Ishikawa (cell line): Measurements from ENCODE around the gene TSSK1B.

Experiments used
- CEBPB ChIP-seq: IDR thresholded peaks from 2 replicates; pipeline ENCODE4 v1.6.1; 2012
- CREB1 ChIP-seq: IDR thresholded peaks from 2 replicates; pipeline ENCODE4 v1.6.1; 2012; ENCODE audit warnings: low read depth
- EGR1 ChIP-seq: IDR thresholded peaks from 2 replicates; pipeline ENCODE4 v1.6.1; 2012
- EP300 ChIP-seq: IDR thresholded peaks from 2 replicates; pipeline ENCODE4 v1.6.1; 2012; ENCODE audit warnings: borderline replicate concordance
- FOXM1 ChIP-seq: IDR thresholded peaks from 2 replicates; pipeline ENCODE4 v1.6.1; 2012; ENCODE audit warnings: low read depth, borderline replicate concordance
- NFIC ChIP-seq: IDR thresholded peaks from 2 replicates; pipeline ENCODE4 v1.6.1; 2012
- RAD21 ChIP-seq: IDR thresholded peaks from 2 replicates; pipeline ENCODE4 v1.6.1; 2012; ENCODE audit warnings: low read depth
- TAF1 ChIP-seq: IDR thresholded peaks from 2 replicates; pipeline ENCODE4 v1.6.1; 2012; ENCODE audit warnings: low read depth, mild to moderate bottlenecking
- TCF12 ChIP-seq: IDR thresholded peaks from 2 replicates; pipeline ENCODE4 v1.6.1; 2012; ENCODE audit warnings: low read depth
- TEAD4 ChIP-seq: IDR thresholded peaks from 2 replicates; pipeline ENCODE4 v1.6.1; 2012
- YY1 ChIP-seq: IDR thresholded peaks from 2 replicates; pipeline ENCODE4 v1.6.1; 2012; ENCODE audit warnings: low read depth
- ZBTB7A ChIP-seq: IDR thresholded peaks from 2 replicates; pipeline ENCODE4 v1.6.1; 2012; ENCODE audit warnings: low read depth
- TF ChIP-seq, protein P1 (sequence below): IDR thresholded peaks from 2 replicates; pipeline ENCODE4 v1.6.1; 2012
- TF ChIP-seq, protein P2 (sequence below): IDR thresholded peaks from 2 replicates; pipeline ENCODE4 v1.6.1; 2012; ENCODE audit warnings: low read depth, mild to moderate bottlenecking
- TF ChIP-seq, protein P3 (sequence below): IDR thresholded peaks from 2 replicates; pipeline ENCODE4 v1.6.1; 2012

TSSK1B gene

DNA sequence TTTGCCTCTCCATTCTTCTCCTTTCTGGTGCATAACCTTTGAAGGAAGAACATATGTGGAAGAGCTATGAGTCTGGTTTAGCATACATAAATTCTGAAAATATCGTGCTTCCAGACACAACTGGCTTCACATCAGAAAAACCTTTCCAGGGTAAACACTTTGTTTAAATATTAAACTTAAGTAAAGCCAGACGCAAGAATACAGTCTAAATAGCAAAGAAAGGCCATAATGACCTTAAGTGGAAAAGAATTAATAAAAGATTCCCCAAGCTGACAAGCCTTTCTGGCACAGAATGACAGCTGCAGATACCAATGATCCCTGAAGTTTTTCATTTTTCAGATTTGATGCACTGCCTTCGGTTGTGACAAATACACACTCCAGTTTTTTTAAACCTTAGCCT, 13.5 kb upstream of the TSSK1B start:
- no peak for TF ChIP-seq TAF1
- TF ChIP-seq FOXM1, result no peak
- no peak for TF ChIP-seq TCF12
- no peak for TF ChIP-seq TEAD4
- TF ChIP-seq EP300, result no peak
- no peak for TF ChIP-seq YY1
- TF ChIP-seq, protein P1, sequence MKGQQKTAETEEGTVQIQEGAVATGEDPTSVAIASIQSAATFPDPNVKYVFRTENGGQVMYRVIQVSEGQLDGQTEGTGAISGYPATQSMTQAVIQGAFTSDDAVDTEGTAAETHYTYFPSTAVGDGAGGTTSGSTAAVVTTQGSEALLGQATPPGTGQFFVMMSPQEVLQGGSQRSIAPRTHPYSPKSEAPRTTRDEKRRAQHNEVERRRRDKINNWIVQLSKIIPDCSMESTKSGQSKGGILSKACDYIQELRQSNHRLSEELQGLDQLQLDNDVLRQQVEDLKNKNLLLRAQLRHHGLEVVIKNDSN, result no peak
- no peak for TF ChIP-seq ZBTB7A
- TF ChIP-seq, protein P2, sequence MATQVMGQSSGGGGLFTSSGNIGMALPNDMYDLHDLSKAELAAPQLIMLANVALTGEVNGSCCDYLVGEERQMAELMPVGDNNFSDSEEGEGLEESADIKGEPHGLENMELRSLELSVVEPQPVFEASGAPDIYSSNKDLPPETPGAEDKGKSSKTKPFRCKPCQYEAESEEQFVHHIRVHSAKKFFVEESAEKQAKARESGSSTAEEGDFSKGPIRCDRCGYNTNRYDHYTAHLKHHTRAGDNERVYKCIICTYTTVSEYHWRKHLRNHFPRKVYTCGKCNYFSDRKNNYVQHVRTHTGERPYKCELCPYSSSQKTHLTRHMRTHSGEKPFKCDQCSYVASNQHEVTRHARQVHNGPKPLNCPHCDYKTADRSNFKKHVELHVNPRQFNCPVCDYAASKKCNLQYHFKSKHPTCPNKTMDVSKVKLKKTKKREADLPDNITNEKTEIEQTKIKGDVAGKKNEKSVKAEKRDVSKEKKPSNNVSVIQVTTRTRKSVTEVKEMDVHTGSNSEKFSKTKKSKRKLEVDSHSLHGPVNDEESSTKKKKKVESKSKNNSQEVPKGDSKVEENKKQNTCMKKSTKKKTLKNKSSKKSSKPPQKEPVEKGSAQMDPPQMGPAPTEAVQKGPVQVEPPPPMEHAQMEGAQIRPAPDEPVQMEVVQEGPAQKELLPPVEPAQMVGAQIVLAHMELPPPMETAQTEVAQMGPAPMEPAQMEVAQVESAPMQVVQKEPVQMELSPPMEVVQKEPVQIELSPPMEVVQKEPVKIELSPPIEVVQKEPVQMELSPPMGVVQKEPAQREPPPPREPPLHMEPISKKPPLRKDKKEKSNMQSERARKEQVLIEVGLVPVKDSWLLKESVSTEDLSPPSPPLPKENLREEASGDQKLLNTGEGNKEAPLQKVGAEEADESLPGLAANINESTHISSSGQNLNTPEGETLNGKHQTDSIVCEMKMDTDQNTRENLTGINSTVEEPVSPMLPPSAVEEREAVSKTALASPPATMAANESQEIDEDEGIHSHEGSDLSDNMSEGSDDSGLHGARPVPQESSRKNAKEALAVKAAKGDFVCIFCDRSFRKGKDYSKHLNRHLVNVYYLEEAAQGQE, result no peak
- TF ChIP-seq CREB1, result no peak
- TF ChIP-seq, protein P3, sequence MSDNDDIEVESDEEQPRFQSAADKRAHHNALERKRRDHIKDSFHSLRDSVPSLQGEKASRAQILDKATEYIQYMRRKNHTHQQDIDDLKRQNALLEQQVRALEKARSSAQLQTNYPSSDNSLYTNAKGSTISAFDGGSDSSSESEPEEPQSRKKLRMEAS, result no peak
- TF ChIP-seq CEBPB, result no peak
- TF ChIP-seq RAD21, result no peak
- TF ChIP-seq EGR1, result no peak
- TF ChIP-seq NFIC, result no peak

DNA sequence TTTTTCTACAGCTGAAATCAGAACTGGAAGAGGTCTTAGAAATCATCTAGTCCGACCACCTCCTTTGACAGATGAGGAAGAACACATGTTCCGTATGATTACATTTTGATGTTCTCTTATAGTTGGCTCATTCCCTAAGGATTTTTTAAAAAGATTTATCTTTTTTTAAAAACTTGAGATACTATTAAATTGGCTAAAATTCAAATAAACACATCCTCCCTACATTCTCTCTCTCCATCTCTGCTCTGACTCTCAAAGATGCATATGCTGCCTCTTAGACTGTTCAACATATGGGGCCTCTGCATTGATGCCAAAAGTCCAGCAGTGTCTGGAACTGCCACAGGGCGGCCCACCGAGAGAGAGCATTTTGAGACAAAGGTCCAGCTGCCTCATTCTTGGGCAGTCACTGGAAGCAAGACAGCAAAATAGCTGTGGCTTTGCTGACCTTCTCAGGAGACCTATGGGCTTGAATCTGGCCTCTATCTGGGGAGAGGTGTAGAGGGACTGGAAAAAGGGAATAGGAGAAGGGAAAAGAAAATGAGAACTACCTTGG, 12.8 kb upstream of the TSSK1B start:
- no peak for TF ChIP-seq EGR1
- TF ChIP-seq NFIC, result no peak

DNA sequence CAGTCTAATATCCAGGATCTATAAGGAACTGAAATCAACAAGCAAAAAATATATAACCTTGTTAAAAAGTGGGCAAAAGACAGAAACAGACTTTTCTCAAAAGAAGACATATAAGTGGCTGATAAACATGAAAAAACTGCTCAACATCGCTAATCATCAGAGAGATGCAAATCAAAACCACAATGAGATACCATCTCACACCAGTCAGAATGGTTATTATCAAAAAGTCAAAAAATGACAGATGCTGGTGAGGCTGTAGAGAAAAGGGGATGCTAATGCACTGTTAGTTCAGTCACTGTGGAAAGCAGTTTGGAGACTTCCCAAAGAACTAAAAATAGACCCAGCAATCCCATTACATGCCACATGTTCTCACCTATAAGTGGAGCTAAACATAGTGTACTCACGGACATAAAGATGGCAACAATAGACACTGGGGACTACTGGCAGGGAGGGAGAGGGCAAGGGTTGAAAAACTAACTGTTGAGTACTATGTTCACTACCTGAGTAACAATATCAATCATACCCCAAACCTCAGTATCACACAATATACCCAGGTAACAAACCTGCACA, 11.7 kb upstream of the TSSK1B start:
- TF ChIP-seq TAF1 (no peak), ZBTB7A (no peak), CEBPB (no peak), TCF12 (no peak), YY1 (no peak), FOXM1 (no peak), EP300 (no peak), NFIC (no peak)
- TF ChIP-seq, protein P1, result no peak
- TF ChIP-seq, protein P2, result no peak

DNA sequence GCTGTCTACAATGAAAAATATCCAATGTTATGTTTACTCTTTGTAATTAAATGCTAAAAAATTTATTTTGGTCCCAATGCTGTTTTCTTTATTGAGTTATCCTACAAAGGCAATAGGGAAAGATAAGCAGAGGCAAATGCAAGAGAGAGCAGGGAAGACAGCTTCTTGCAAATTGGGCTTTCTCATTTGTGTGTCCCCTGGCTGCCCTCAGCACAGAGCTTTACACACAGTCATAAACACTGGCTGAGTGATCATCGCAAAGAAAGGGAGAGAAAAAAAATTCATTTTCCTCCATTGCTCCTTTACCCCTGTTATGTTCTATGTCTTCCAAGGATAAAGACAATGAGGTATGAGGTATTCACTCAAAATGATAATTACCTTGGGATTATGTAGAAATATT, 2.3 kb upstream of the TSSK1B start:
- no peak for TF ChIP-seq CREB1
- TF ChIP-seq, protein P1, result no peak
- TF ChIP-seq TAF1, result no peak
- no peak for TF ChIP-seq TEAD4
- TF ChIP-seq TCF12, result no peak
- no peak for TF ChIP-seq RAD21
- TF ChIP-seq CEBPB, result no peak
- TF ChIP-seq, protein P3, result no peak
- TF ChIP-seq NFIC, result no peak

DNA sequence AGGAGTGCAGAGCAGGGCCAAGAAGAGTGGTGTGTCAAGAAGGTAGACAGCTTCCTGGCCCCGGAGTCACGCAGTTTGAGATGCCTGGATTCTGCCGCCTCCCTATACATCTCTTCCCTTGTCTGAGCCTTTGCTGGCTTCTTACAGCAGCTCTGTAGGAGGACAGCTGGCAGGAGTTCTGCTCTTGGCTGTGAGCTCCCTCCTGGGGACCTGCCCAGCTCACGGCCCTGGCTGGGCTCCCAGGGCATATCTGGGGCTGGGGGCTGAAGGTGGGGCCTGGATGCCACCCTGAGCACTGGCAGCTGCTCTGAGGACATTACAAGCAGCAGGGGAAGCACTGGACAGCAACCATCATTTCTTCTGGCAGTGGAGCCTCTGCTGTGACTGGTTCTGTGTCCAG, 786 bp upstream of the TSSK1B start:
- TF ChIP-seq EP300, result no peak
- TF ChIP-seq ZBTB7A, result no peak
- TF ChIP-seq FOXM1, result no peak
- TF ChIP-seq CEBPB, result no peak
- TF ChIP-seq YY1, result no peak
- TF ChIP-seq TCF12, result no peak
